Activated CD8-positive, alpha-beta memory T cell treated with anti-CD3 and anti-CD28 coated beads, Interleukin-2, amount 10 ng/mL, durations not matched to agents 7 days and 5 days (primary cell): ENCODE measurements around the gene BASP1. TPM values are rescaled to one million over a fixed set of nuclear protein-coding genes. Genes with fewer than 3 reads are reported as not detected.

Experiments used
- ATAC-seq: fragments of 150-1000 bp; cut with Tn5 transposase; one replicate; pipeline ENCODE4 v1.10.0; 2021; ENCODE audit warnings: moderate library complexity
- CTCF ChIA-PET: fragments of 350-600 bp; sonication (Branson Sonifier 250); formaldehyde crosslinking; loops from one replicate; lab custom pipeline; 2021; ENCODE audit warnings: antibody characterized with exemption; lab: Charles Lee
- DNase-seq: peaks from one replicate; pipeline ENCODE4 v3.0.0-alpha.2; 2020
- H3K27ac Mint-ChIP-seq: one replicate; pipeline ENCODE4 v1.8.0; 2021; ENCODE audit warnings: mild to moderate bottlenecking, mixed read lengths
- H3K27me3 Mint-ChIP-seq: one replicate; pipeline ENCODE4 v1.8.0; 2021; ENCODE audit warnings: mixed read lengths
- H3K36me3 Mint-ChIP-seq: one replicate; pipeline ENCODE4 v1.8.0; 2021; ENCODE audit warnings: mild to moderate bottlenecking, mixed read lengths
- H3K4me1 Mint-ChIP-seq: one replicate; pipeline ENCODE4 v1.8.0; 2021; ENCODE audit warnings: mixed read lengths
- H3K4me3 Mint-ChIP-seq: one replicate; pipeline ENCODE4 v1.8.0; 2021; ENCODE audit warnings: mild to moderate bottlenecking, moderate library complexity, mixed read lengths
- H3K9me3 Mint-ChIP-seq: one replicate; pipeline ENCODE4 v1.8.0; 2022; ENCODE audit warnings: low read depth, mixed read lengths
- total RNA-seq, 2 experiments: library from RNA; stranded (reverse); gene quantifications; one replicate each; pipeline ENCODE4 v1.2.3, GENCODE V29; 2021

BASP1 gene, protein sequence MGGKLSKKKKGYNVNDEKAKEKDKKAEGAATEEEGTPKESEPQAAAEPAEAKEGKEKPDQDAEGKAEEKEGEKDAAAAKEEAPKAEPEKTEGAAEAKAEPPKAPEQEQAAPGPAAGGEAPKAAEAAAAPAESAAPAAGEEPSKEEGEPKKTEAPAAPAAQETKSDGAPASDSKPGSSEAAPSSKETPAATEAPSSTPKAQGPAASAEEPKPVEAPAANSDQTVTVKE
- under 1 TPM in 1 of 2 experiments, not detected in 1; 0.75 TPM for total RNA-seq

DNA sequence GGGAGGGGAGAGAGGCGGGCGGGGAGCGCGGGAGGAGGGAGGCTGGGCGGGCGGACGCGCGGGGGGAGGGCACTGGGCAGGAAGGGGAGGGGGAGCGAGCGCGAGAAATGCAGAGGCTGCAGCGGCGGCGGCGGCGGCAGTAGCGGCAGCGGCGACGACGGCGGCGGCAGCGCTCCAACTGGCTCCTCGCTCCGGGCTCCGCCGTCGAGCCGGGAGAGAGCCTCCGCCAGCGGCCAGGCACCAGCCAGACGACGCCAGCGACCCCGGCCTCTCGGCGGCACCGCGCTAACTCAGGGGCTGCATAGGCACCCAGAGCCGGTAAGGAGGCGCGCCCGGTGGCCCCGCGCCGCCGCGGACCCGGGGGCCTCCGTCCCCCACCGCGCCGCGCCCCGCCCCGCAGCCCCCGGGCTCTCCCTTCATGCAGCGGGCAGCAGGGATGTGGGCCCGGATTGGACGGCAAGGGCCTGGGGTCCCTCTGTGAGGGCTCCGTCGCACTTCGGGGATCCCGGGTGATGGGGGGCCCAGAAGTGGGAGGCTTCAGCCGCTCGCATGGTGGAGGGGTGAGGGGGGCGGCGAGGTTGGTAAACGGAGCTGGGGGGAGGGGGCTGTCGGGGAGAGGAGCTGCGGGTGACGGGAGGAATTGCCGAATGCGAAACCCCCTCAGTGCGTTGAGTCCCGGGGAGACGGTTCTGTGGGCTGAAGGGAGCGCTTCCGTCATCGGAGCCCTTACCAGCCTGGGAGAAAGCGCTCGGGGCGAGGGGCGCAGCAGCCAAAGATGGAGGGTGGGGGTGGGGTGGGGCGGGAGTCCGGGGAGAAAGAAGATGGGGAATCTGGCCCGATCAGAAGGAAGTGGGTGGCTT lies at the start of gene BASP1:
TSS of gene BASP1 (plus strand) at position 139 of the 860 bp plus-strand sequence. CDS start 57,586 bp downstream, outside the sequence.
- H3K27ac Mint-ChIP-seq, result peak within 1 kb of the TSS; percentile 57
- H3K36me3 Mint-ChIP-seq, result peaks cover 2% of the 10 kb centered on the region
- no peak within 1 kb of the TSS for H3K4me3 Mint-ChIP-seq
- H3K4me1 Mint-ChIP-seq, result peaks cover 4% of the 10 kb centered on the region
- ATAC-seq (no peak), DNase-seq (no peak)
- no peaks in the 10 kb centered on the region for H3K9me3 Mint-ChIP-seq
- H3K27me3 Mint-ChIP-seq, result peaks cover 46% of the 10 kb centered on the region
- CTCF ChIA-PET, result no interaction called here

DNA sequence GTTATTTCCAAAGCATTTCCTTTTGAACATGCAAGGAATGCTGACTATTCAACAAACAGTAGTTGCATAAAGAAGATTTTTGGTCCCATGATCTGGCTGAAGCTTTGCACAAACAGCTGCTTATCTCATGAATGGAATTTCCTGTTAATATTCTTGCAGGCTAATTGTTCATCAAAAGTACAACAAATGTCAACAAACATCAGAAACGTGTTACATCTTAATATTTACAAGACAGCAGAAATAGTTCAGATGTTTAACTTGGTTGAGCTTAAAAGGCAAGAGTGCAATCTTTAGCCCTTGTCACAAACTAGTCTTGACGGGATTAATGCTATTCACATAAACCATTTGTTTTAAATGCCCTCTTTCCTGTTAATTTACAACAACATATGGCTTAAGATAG lies 47.9 kb upstream of the BASP1 start:
- CTCF ChIA-PET, result no interaction called here
- Mint-ChIP-seq H3K36me3 (no peaks in the 10 kb centered on the region), H3K4me1 (no peaks in the 10 kb centered on the region)

DNA sequence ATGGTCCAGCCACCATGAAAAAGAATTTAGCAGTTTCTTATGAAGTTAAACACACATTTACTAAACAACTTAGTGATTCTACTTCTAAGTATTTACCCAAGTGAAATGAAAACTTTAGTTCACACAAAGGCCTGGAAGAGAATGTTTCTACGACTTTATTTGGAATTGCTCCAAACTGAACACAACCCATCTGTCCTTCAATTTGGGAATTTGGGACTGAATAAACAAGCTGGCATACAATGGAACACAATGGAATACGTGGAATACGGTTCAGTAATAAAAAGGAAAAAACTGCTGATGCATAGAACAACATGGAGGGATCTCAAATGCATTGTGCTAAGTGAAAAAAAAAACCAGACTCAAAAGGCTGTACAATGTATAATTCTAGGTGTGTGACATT lies 44.6 kb upstream of the BASP1 start:
- ATAC-seq, result no peak
- no peaks in the 10 kb centered on the region for H3K36me3 Mint-ChIP-seq
- no peak for DNase-seq
- no peaks in the 10 kb centered on the region for H3K9me3 Mint-ChIP-seq
- no peak overlapping the region for H3K27ac Mint-ChIP-seq
- no peaks in the 10 kb centered on the region for H3K4me1 Mint-ChIP-seq
- CTCF ChIA-PET, result interaction anchor here (1.0 kb wide), 1 partner anchor 18 kb away, joined by 3 read pairs; no protein-coding TSS in a partner anchor
- H3K27me3 Mint-ChIP-seq, result no peaks in the 10 kb centered on the region
- H3K4me3 Mint-ChIP-seq, result no peak overlapping the region

More for the DNA sequence above, 47.9 kb upstream of the BASP1 start:
- Mint-ChIP-seq H3K27ac (no peak overlapping the region), H3K4me3 (no peak overlapping the region), H3K27me3 (no peaks in the 10 kb centered on the region), H3K9me3 (no peaks in the 10 kb centered on the region)
- ATAC-seq, result no peak
- DNase-seq, result no peak

DNA sequence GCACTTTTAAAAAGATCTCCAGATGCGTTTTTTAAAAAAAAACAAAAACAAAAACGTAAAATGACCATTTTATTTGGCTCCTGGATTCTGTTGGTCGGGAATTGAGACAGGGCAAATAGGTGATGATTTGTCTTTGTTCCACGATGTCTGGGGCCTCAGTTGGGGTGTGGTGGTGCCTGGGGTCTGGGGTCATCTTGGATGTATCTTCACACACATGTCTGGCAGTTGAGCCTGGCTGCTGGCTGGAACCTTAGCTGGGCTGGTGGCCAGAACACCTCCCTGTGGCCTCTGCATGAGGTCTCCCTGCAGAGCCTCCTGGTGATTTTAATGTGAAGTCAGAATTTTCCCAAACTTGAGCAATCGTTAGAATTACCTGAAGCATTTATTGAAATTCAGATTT lies 42.5 kb upstream of the BASP1 start:
- H3K4me1 Mint-ChIP-seq, result no peaks in the 10 kb centered on the region
- CTCF ChIA-PET, result no interaction called here
- no peak overlapping the region for H3K27ac Mint-ChIP-seq
- H3K4me3 Mint-ChIP-seq, result no peak overlapping the region
- no peaks in the 10 kb centered on the region for H3K36me3 Mint-ChIP-seq
- DNase-seq (no peak), ATAC-seq (no peak)
- H3K27me3 Mint-ChIP-seq, result no peaks in the 10 kb centered on the region
- H3K9me3 Mint-ChIP-seq, result no peaks in the 10 kb centered on the region

DNA sequence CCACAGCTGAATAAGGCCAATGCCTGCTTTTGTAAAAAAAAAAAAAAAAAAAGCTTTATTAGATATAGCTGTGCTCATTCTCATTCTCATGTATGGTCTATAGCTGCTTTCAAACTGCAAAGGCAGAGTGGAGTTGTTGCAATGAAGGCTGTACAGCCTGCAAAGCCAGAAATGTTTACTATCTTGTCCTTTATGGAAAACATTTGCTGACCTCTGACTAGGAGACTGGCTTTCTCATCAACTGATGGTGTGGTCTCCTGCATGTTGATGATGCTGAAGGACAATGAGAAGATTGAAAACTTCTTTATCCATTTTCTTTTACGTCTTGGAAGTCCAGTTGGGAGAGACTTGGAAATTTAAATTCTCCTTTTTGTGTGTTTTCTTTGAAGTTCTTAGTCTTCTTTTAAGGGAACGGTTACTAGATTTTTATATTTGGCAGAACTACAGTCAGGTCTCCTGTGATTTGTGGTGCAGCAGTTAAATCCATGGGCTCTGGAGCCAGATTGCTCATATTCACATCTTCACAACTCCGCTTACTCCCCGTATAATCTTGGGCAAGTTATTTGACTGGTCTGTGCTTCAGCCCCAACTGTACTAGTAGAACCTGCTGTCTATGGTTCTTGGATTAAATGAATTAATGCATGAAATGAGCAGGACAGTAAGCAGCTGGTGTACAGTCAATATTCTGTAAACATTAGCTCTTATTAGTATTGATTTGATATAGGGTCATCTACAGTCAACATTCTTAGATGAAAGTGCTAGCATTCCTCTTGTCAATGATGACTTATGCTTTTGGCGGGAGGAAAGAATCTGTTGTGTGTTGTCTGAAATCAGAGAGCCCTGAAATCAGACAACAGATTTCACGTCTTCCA lies 39.7 kb upstream of the BASP1 start:
- Mint-ChIP-seq H3K27me3 (no peaks in the 10 kb centered on the region), H3K4me1 (no peaks in the 10 kb centered on the region), H3K4me3 (no peak overlapping the region), H3K36me3 (no peaks in the 10 kb centered on the region), H3K9me3 (no peaks in the 10 kb centered on the region), H3K27ac (no peak overlapping the region)
- DNase-seq, result no peak
- ATAC-seq, result no peak
- CTCF ChIA-PET, result interaction anchor here (1.2 kb wide), 1 partner anchor 12 kb away, joined by 3 read pairs; no protein-coding TSS in a partner anchor

DNA sequence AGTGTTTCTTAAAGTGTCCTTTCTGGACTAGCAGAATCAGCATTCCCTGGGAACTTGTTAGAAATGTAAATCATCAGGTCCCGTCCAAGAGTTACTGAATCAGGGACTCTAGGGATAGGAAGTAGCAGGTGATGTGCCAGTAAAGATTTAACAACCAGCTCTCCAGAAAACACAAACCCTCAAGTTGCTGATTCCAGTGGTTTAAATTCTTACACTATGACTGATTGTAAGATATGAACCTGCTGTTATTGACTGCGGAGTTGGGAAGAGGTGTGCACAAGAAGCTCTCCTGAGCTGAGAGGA lies 39.1 kb upstream of the BASP1 start:
- Mint-ChIP-seq H3K9me3 (no peaks in the 10 kb centered on the region), H3K4me3 (no peak overlapping the region), H3K27ac (no peak overlapping the region), H3K36me3 (no peaks in the 10 kb centered on the region), H3K4me1 (no peaks in the 10 kb centered on the region), H3K27me3 (no peaks in the 10 kb centered on the region)
- DNase-seq (no peak), ATAC-seq (no peak)
- CTCF ChIA-PET, result interaction anchor here (1.2 kb wide), 1 partner anchor 11 kb away, joined by 3 read pairs; no protein-coding TSS in a partner anchor

DNA sequence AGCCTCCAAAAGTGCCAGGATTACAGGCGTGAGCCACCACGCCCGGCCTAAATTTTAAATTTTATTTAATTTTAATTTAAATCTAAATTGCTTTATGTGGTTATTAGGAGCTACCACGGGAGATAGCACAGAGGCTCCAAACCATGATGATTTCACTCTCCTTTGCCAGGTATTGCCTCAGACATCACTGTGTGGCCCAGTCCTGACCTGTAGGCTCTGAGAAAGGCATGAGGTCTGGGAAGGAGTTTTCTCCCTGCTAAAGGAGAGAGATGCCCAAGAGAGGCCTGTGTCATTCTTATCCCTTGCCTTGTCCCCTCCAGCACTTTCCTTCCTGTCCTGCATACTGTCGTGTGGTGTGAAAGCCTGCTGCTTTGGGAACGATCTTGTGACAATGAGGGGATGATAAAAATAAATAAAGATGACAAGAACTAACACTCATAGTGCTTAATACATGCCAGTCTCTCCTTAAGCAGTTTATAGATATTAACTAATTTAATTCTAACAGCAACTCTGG lies 37.0 kb upstream of the BASP1 start:
- CTCF ChIA-PET, result interaction anchor here (1.7 kb wide), 1 partner anchor 9 kb away, joined by 4 read pairs; no protein-coding TSS in a partner anchor
- Mint-ChIP-seq H3K27ac (no peak overlapping the region), H3K4me3 (no peak overlapping the region), H3K36me3 (no peaks in the 10 kb centered on the region), H3K9me3 (no peaks in the 10 kb centered on the region), H3K27me3 (no peaks in the 10 kb centered on the region), H3K4me1 (no peaks in the 10 kb centered on the region)
- DNase-seq (no peak), ATAC-seq (no peak)

DNA sequence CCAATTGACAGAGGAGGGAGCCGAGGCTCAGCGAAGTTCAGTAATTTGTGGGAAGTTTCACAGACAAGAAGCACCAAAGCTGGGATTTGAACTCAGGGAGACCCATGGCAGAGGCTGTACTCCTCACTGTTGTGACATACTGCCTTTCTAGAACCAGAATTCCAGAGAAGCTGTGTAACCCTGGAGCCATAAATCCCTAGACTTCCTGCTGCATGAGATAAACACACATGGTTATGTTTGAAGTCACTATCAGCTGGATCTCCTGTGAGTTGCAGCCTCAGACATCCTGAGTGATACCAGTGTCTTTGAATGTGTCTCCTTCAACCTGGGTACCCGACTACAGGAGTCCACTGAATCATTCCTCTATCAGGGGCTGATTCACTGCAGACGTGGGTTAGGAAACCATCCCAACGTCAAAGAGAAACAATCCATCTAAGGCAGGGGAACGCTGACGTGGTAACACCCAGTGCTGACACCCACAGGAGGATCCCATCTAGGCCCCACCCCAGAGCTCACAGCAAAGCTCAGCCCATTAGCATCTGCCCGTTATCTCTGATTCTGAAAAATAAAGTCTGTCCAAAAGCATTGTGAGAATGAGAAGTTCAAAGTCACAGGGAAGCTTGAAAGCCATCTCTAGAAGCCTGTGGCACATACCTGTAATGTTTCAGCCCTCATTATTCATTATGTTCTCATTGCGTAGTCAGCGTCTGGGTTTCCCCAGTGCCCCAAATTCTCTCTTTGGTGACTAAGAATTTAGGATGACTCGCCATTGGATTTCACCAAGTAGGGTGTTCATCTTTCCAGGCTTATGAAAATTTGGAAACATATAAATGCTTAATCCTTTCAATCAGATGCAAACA lies 36.3 kb upstream of the BASP1 start:
- DNase-seq, result no peak
- CTCF ChIA-PET, result interaction anchor here (1.7 kb wide), 1 partner anchor 9 kb away, joined by 4 read pairs; no protein-coding TSS in a partner anchor
- Mint-ChIP-seq H3K9me3 (no peaks in the 10 kb centered on the region), H3K27me3 (no peaks in the 10 kb centered on the region), H3K27ac (no peak overlapping the region), H3K36me3 (no peaks in the 10 kb centered on the region), H3K4me3 (no peak overlapping the region), H3K4me1 (no peaks in the 10 kb centered on the region)
- ATAC-seq, result no peak

DNA sequence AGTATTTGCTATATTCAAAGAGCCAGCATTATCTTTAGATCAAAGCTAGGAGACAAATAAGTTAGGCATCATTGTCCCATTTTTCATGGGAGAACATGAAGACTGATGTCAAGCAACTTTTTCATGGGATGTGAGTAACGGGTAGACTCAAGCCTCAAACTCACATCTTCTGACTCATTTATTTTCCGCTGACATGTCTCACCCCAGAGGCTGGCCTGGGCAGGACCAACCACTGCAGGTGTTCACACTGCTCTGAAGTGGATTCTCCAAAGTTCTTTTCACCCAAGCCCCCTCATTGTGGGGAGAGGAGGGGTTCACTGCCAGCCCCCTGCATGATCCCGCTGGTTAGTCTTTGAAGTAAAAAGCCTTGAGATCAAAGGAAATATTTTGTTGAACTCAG lies 34.9 kb upstream of the BASP1 start:
- CTCF ChIA-PET, result no interaction called here
- DNase-seq, result no peak
- Mint-ChIP-seq H3K9me3 (no peaks in the 10 kb centered on the region), H3K27me3 (no peaks in the 10 kb centered on the region), H3K27ac (no peak overlapping the region), H3K4me3 (no peak overlapping the region), H3K36me3 (no peaks in the 10 kb centered on the region), H3K4me1 (no peaks in the 10 kb centered on the region)
- no peak for ATAC-seq

DNA sequence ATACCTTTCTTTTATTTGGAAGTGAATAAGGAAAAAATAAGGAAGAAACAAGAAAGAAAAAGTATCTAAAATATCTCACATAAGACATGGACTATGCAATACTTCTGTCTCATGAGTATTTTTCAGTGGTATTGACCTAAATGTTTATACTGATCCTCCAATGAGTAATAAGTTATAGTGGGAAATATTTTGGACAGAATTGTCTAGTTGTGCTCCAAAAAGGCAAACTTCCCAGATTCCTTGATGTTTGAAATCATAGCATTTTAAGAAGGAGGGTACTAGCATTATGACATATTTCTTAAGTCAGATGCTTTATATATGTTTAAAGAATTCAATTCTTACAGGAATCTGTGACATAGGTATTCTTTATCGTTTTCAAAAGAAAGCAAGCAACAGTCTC lies 34.5 kb upstream of the BASP1 start:
- DNase-seq (no peak), ATAC-seq (no peak)
- CTCF ChIA-PET, result no interaction called here
- H3K36me3 Mint-ChIP-seq, result no peaks in the 10 kb centered on the region
- H3K27me3 Mint-ChIP-seq, result no peaks in the 10 kb centered on the region
- no peaks in the 10 kb centered on the region for H3K4me1 Mint-ChIP-seq
- H3K27ac Mint-ChIP-seq, result no peak overlapping the region
- H3K4me3 Mint-ChIP-seq, result no peak overlapping the region
- no peaks in the 10 kb centered on the region for H3K9me3 Mint-ChIP-seq

DNA sequence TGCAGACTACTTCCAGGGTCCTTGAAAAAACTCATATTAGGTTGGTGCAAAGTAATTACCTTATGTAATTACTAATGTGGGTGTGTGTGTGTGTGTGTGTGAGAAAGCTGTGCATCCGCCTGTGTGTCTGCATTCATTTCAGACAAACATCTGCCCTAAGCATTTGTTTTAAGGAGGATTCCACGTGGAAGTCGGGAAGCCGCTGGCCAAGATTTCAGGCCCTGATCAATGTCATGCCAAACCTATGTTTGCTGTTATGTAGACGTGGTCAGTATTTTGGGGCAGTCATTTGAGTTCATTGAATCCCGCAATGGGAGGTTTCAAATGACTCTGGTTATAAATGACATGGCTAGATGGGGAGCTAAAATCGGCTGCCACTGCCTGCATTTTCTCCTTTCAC lies 33.6 kb upstream of the BASP1 start:
- H3K4me3 Mint-ChIP-seq, result no peak overlapping the region
- DNase-seq (no peak), ATAC-seq (no peak)
- no peak overlapping the region for H3K27ac Mint-ChIP-seq
- H3K9me3 Mint-ChIP-seq, result no peaks in the 10 kb centered on the region
- no peaks in the 10 kb centered on the region for H3K36me3 Mint-ChIP-seq
- CTCF ChIA-PET, result no interaction called here
- H3K27me3 Mint-ChIP-seq, result no peaks in the 10 kb centered on the region
- no peaks in the 10 kb centered on the region for H3K4me1 Mint-ChIP-seq

DNA sequence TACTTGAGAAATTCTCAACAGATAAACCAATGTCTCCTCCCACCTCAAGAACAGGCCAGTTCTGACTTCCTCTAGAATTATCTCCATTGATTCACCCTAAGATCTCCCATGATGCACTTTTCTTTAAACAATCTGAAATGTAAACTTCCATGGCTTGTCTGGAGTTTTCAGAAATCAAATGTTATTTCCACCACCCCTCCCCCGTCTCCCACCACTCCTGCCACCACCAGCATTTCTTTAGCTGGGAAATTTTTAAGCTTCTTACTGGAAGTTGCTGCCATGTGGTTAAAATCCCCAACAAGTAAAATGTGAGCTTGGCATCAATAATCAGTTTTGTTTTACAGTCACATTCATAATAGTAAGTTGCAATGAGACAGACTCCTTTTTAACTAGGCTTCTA lies 32.8 kb upstream of the BASP1 start:
- H3K27ac Mint-ChIP-seq, result no peak overlapping the region
- CTCF ChIA-PET, result no interaction called here
- DNase-seq, result no peak

More for the DNA sequence above, 32.8 kb upstream of the BASP1 start:
- Mint-ChIP-seq H3K27me3 (no peaks in the 10 kb centered on the region), H3K4me1 (no peaks in the 10 kb centered on the region), H3K4me3 (no peak overlapping the region), H3K36me3 (no peaks in the 10 kb centered on the region), H3K9me3 (no peaks in the 10 kb centered on the region)
- no peak for ATAC-seq
